Measurements from ENCODE around the gene RHEX. TPM values are rescaled to one million over a fixed set of nuclear protein-coding genes. Genes with fewer than 3 reads are reported as not detected.

RHEX gene
- total and polyA plus RNA-seq, 2 experiments from 2014 or later = not detected

GRCh38 chr1:206103979-206104378 lies 51.0 kb downstream of the RHEX start:
- Histone ChIP-seq H3K27ac (no peak overlapping the region), H3K9me2 (ENCODE audit: insufficient read depth) (no peaks in the 10 kb centered on the region), H3K36me3 (ENCODE audit: low read depth) (no peaks in the 10 kb centered on the region), H3K9me3 (ENCODE audit: low read depth) (no peaks in the 10 kb centered on the region), H3F3A (ENCODE audit: insufficient read depth) (peaks cover 7% of the 10 kb centered on the region), H3K4me1 (ENCODE audit: insufficient read depth) (peaks cover 6% of the 10 kb centered on the region; the same call in 1 of the 2 replicates), H3K9ac (no peak overlapping the region), H3K4me3 (no peak overlapping the region), H4K20me1 (ENCODE audit: insufficient read depth) (no peaks in the 10 kb centered on the region), H3K27me3 (replicated peaks; ENCODE audit: insufficient read depth) (peaks cover 29% of the 10 kb centered on the region), H3K4me2 (ENCODE audit: unreplicated experiment) (no peak overlapping the region), H2AFZ (no peak overlapping the region), H3K79me2 (ENCODE audit: insufficient read depth) (no peaks in the 10 kb centered on the region)
- DNase-seq = no peak
- WGBS, 2 experiments (ENCODE audit: low coverage in 1 of 2, low lambda C conversion rate in 2 of 2, missing lambda C conversion rate in 2 of 2) = 90% methylated on average over 10 of the region's 10 CpGs
- TF ChIP-seq EZH2phosphoT487 (IDR thresholded peaks at IDR 0.05; ENCODE audit: insufficient read depth, low read depth) (no peak), EZH2 (IDR thresholded peaks at IDR 0.05; ENCODE audit: insufficient read depth, poor library complexity, severe bottlenecking) (no peak)
- in situ Hi-C loops (cut with MboI) = loop anchor here (5.0 kb wide), 1 partner anchor 117 kb away; no protein-coding TSS in a partner anchor

DNA sequence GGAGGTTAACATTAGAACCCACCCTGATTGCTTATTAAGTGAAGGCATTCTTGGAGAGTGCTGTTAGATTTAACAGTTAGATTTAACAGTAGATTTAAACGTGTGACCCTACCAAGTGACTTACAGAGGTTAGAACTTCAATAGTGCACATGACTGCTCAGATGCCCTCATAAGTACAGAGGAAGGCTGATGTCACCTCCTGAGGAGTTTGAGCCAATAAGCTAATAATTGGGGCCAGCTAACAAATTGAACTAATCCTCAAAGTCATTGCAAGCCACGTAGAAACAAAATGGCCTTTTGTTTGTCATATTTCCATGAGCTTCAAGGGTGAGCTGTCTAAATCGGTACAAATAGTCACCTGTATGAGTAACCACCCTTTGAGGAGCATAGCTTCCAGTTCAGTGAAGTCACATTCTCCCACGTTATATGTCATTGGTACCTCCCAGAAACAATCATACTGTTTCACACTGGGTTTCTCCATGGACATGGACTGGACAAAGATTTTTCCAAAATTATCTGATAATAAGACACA lies 52.6 kb downstream of the RHEX start:
- peaks cover 7% of the 10 kb centered on the region for H3F3A ChIP-seq (ENCODE audit: insufficient read depth)
- no peak overlapping the region for H3K4me3 ChIP-seq
- H3K27me3 ChIP-seq (replicated peaks; ENCODE audit: insufficient read depth) = peaks cover 16% of the 10 kb centered on the region
- no peak overlapping the region for H3K9ac ChIP-seq
- peaks cover 6% of the 10 kb centered on the region; the same call in 1 of the 2 replicates for H3K4me1 ChIP-seq (ENCODE audit: insufficient read depth)
- no peaks in the 10 kb centered on the region for H3K36me3 ChIP-seq (ENCODE audit: low read depth)
- no peak overlapping the region for H3K27ac ChIP-seq
- no peaks in the 10 kb centered on the region for H3K79me2 ChIP-seq (ENCODE audit: insufficient read depth)
- WGBS, 2 experiments (ENCODE audit: low coverage in 1 of 2, low lambda C conversion rate in 2 of 2, missing lambda C conversion rate in 2 of 2) = 53 to 61% methylated on average over 4 of the region's 4 CpGs
- H3K4me2 ChIP-seq (ENCODE audit: unreplicated experiment) = no peak overlapping the region
- H2AFZ ChIP-seq = no peak overlapping the region
- no peaks in the 10 kb centered on the region for H3K9me3 ChIP-seq (ENCODE audit: low read depth)
- TF ChIP-seq EZH2phosphoT487 (IDR thresholded peaks at IDR 0.05; ENCODE audit: insufficient read depth, low read depth) (no peak), EZH2 (IDR thresholded peaks at IDR 0.05; ENCODE audit: insufficient read depth, poor library complexity, severe bottlenecking) (no peak)
- H4K20me1 ChIP-seq (ENCODE audit: insufficient read depth) = no peaks in the 10 kb centered on the region
- in situ Hi-C loops (cut with MboI) = no loop called here
- DNase-seq = peak; percentile 14
- no peaks in the 10 kb centered on the region for H3K9me2 ChIP-seq (ENCODE audit: insufficient read depth)

- Histone ChIP-seq H3K36me3 (ENCODE audit: low read depth) (no peaks in the 10 kb centered on the region), H3K9ac (no peak overlapping the region), H3K79me2 (ENCODE audit: insufficient read depth) (no peaks in the 10 kb centered on the region), H3K4me3 (no peak overlapping the region), H3K27ac (0 out of 2 replicates have a peak overlapping the region, but pooled peaks have one; percentile 6), H3F3A (ENCODE audit: insufficient read depth) (peaks cover 7% of the 10 kb centered on the region), H3K27me3 (replicated peaks; ENCODE audit: insufficient read depth) (peaks cover 5% of the 10 kb centered on the region), H2AFZ (peak overlapping the region; percentile 12; the same call in 1 of the 2 replicates), H3K9me2 (ENCODE audit: insufficient read depth) (no peaks in the 10 kb centered on the region), H3K9me3 (ENCODE audit: low read depth) (no peaks in the 10 kb centered on the region), H3K4me2 (ENCODE audit: unreplicated experiment) (peak overlapping the region; percentile 12), H4K20me1 (ENCODE audit: insufficient read depth) (no peaks in the 10 kb centered on the region), H3K4me1 (ENCODE audit: insufficient read depth) (peaks cover 6% of the 10 kb centered on the region; the same call in 1 of the 2 replicates)
- TF ChIP-seq EZH2 (IDR thresholded peaks at IDR 0.05; ENCODE audit: insufficient read depth, poor library complexity, severe bottlenecking) (no peak), EZH2phosphoT487 (IDR thresholded peaks at IDR 0.05; ENCODE audit: insufficient read depth, low read depth) (no peak)
- 48 to 50% methylated on average over 8 of the region's 8 CpGs for WGBS, 2 experiments (ENCODE audit: low coverage in 1 of 2, low lambda C conversion rate in 2 of 2, missing lambda C conversion rate in 2 of 2)
- peak; percentile 93 for DNase-seq
- in situ Hi-C loops (cut with MboI) = no loop called here
These were observed 53.6 kb downstream of the RHEX start for GRCh38 chr1:206106328-206107167.

- Histone ChIP-seq H4K20me1 (ENCODE audit: insufficient read depth) (no peaks in the 10 kb centered on the region), H3K36me3 (ENCODE audit: low read depth) (no peaks in the 10 kb centered on the region), H3K9ac (no peak overlapping the region), H3K4me1 (ENCODE audit: insufficient read depth) (peaks cover 6% of the 10 kb centered on the region; the same call in 1 of the 2 replicates), H2AFZ (no peak overlapping the region), H3K9me3 (ENCODE audit: low read depth) (no peaks in the 10 kb centered on the region), H3K27ac (no peak overlapping the region), H3K9me2 (ENCODE audit: insufficient read depth) (no peaks in the 10 kb centered on the region), H3K79me2 (ENCODE audit: insufficient read depth) (no peaks in the 10 kb centered on the region), H3K4me2 (ENCODE audit: unreplicated experiment) (no peak overlapping the region), H3F3A (ENCODE audit: insufficient read depth) (peaks cover 7% of the 10 kb centered on the region), H3K27me3 (replicated peaks; ENCODE audit: insufficient read depth) (no peaks in the 10 kb centered on the region; the same call in 1 of the 2 replicates), H3K4me3 (no peak overlapping the region)
- WGBS, 2 experiments (ENCODE audit: low coverage in 1 of 2, low lambda C conversion rate in 2 of 2, missing lambda C conversion rate in 2 of 2) = 52 to 54% methylated on average over 7 of the region's 7 CpGs
- TF ChIP-seq EZH2 (IDR thresholded peaks at IDR 0.05; ENCODE audit: insufficient read depth, poor library complexity, severe bottlenecking) = no peak
- no peak for TF ChIP-seq EZH2phosphoT487 (IDR thresholded peaks at IDR 0.05; ENCODE audit: insufficient read depth, low read depth)
- in situ Hi-C loops (cut with MboI) = no loop called here
- no peak for DNase-seq
These were observed 54.2 kb downstream of the RHEX start for GRCh38 chr1:206107168-206107544.
